GM06990 (cell line): ENCODE results near the gene DUSP7.
"Not testable (repeated sequence)": the region's sequence is repeated elsewhere in the genome, so short reads cannot be mapped to it uniquely, and the experiment has no call there.

Experiments
- DNase-seq: peaks from one replicate; pipeline ENCODE4 v3.0.0-alpha.2; 2011; ENCODE audit not compliant: insufficient read length; ENCODE audit errors: extremely low read depth
- H3K27me3 ChIP-seq: replicated peaks from 2 replicates; pipeline ENCODE4 v1.6.0; 2011; ENCODE audit warnings: low read length; ENCODE audit not compliant: control insufficient read depth, insufficient read depth
- H3K36me3 ChIP-seq: 2 replicates; pipeline ENCODE4 v1.5.1; 2011; ENCODE audit warnings: low read length; ENCODE audit not compliant: control insufficient read depth, insufficient read depth
- H3K4me3 ChIP-seq: replicated peaks from 2 replicates; pipeline ENCODE4 v1.5.1; 2011; ENCODE audit warnings: low read depth, mild to moderate bottlenecking, control low read depth, low read length
- TF ChIP-seq, protein P1 (sequence below): IDR thresholded peaks from 2 replicates; pipeline ENCODE4 v1.5.1; 2011; ENCODE audit warnings: low read length, control low read depth, mild to moderate bottlenecking, inconsistent platforms; ENCODE audit not compliant: insufficient read depth, poor library complexity, severe bottlenecking

DUSP7 gene

DNA sequence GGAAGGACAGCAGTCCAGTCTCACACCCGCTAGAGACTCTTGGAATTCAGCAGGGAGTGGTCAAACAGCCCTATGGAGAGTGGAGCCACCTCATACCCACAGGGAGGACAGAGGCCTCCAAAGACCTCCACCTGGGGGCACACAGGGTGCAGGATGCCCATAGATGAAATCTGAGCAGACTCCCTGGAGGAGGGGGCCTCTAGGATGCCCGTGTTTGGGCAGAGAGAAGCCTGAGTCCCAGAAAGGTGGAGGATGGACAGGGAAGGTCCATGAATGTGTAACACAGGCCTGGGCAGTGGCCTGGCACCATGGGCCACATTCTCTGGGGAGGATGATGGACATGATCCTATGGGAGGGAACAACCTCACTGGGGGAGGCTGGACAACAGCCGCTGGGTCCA lies 21.7 kb downstream of the DUSP7 start:
- Histone ChIP-seq H3K27me3 (no peaks in the 10 kb centered on the region), H3K36me3 (no peaks in the 10 kb centered on the region), H3K4me3 (no peak overlapping the region)
- TF ChIP-seq, protein P1, sequence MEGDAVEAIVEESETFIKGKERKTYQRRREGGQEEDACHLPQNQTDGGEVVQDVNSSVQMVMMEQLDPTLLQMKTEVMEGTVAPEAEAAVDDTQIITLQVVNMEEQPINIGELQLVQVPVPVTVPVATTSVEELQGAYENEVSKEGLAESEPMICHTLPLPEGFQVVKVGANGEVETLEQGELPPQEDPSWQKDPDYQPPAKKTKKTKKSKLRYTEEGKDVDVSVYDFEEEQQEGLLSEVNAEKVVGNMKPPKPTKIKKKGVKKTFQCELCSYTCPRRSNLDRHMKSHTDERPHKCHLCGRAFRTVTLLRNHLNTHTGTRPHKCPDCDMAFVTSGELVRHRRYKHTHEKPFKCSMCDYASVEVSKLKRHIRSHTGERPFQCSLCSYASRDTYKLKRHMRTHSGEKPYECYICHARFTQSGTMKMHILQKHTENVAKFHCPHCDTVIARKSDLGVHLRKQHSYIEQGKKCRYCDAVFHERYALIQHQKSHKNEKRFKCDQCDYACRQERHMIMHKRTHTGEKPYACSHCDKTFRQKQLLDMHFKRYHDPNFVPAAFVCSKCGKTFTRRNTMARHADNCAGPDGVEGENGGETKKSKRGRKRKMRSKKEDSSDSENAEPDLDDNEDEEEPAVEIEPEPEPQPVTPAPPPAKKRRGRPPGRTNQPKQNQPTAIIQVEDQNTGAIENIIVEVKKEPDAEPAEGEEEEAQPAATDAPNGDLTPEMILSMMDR: no peak
- no peak for DNase-seq

- Histone ChIP-seq H3K4me3 (no peak overlapping the region), H3K27me3 (no peaks in the 10 kb centered on the region), H3K36me3 (no peaks in the 10 kb centered on the region)
- no peak for DNase-seq
- TF ChIP-seq, protein P1: no peak
Measured at GRCh38 chr3:52034212-52034611, 22.2 kb downstream of the DUSP7 start.

- not testable (repeated sequence) for H3K4me3 ChIP-seq, DNase-seq
Measured at GRCh38 chr3:52033748-52034147, 22.6 kb downstream of the DUSP7 start.

GRCh38 chr3:52032702-52033408 lies 23.5 kb downstream of the DUSP7 start:
- DNase-seq: no peak
- no peak overlapping the region for H3K4me3 ChIP-seq
- TF ChIP-seq, protein P1: no peak

More at GRCh38 chr3:52033748-52034147, 22.6 kb downstream of the DUSP7 start:
- not testable (repeated sequence) for H3K36me3 ChIP-seq, H3K27me3 ChIP-seq

GRCh38 chr3:52031896-52032295 lies 24.5 kb downstream of the DUSP7 start:
- Histone ChIP-seq H3K36me3 (no peaks in the 10 kb centered on the region), H3K4me3 (no peak overlapping the region), H3K27me3 (no peaks in the 10 kb centered on the region)
- TF ChIP-seq, protein P1: no peak
- DNase-seq: no peak

More at GRCh38 chr3:52032702-52033408, 23.5 kb downstream of the DUSP7 start:
- H3K36me3 ChIP-seq: no peaks in the 10 kb centered on the region
- no peaks in the 10 kb centered on the region for H3K27me3 ChIP-seq

DNA sequence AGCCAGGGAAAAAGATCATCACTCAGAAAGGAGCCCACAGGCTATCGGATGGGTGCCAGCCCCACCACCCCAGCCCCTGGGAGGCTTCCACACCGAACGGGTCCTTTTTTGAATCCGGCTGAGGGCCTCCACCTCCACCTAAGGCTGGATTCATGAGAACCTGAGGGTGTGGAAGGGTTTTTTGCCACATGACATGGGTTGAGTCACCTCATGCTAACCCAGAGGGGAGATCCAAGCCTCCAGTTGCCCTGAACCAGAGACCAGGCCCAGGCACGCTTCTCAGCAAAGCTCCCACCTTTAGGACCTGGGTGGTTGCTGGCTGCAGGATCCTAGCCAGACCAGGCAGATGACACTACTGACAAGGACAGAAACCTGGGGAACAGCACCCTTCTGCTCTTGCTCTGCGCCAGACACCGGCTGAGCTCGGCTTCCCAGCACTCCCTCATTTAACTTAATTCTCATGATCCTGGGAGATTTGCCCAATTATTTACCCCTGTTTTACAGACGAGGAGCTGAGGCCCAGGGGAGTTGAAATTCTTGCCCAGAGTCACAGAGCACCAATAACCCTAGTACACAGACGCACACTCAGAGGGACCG lies 25.6 kb downstream of the DUSP7 start:
- DNase-seq: no peak
- TF ChIP-seq, protein P1: no peak
- Histone ChIP-seq H3K4me3 (no peak overlapping the region), H3K27me3 (no peaks in the 10 kb centered on the region), H3K36me3 (no peaks in the 10 kb centered on the region)
